Epithelial cell of esophagus (primary cell): Measurements from ENCODE around the gene SH2D3C.

ENCODE experiments used
- DNase-seq: peaks from one replicate; pipeline ENCODE4 v3.0.0; 2010; ENCODE audit warnings: low read depth
- H3K4me3 ChIP-seq: 2 replicates; pipeline ENCODE4 v1.5.1; 2011; ENCODE audit warnings: mild to moderate bottlenecking, low read length, control low read depth
- TF ChIP-seq, protein P1 (sequence below): IDR thresholded peaks from 2 replicates; pipeline ENCODE4 v1.5.1; 2011; ENCODE audit warnings: low read depth, mild to moderate bottlenecking, low read length, control low read depth, inconsistent platforms; ENCODE audit not compliant: insufficient read depth; ENCODE audit errors: missing control alignments

Gene SH2D3C

GRCh38 chr9:127712371-127712770 is 66.1 kb downstream of the SH2D3C start:
- TF ChIP-seq, protein P1, sequence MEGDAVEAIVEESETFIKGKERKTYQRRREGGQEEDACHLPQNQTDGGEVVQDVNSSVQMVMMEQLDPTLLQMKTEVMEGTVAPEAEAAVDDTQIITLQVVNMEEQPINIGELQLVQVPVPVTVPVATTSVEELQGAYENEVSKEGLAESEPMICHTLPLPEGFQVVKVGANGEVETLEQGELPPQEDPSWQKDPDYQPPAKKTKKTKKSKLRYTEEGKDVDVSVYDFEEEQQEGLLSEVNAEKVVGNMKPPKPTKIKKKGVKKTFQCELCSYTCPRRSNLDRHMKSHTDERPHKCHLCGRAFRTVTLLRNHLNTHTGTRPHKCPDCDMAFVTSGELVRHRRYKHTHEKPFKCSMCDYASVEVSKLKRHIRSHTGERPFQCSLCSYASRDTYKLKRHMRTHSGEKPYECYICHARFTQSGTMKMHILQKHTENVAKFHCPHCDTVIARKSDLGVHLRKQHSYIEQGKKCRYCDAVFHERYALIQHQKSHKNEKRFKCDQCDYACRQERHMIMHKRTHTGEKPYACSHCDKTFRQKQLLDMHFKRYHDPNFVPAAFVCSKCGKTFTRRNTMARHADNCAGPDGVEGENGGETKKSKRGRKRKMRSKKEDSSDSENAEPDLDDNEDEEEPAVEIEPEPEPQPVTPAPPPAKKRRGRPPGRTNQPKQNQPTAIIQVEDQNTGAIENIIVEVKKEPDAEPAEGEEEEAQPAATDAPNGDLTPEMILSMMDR: no peak
- no peak overlapping the region for H3K4me3 ChIP-seq
- DNase-seq: no peak

DNA sequence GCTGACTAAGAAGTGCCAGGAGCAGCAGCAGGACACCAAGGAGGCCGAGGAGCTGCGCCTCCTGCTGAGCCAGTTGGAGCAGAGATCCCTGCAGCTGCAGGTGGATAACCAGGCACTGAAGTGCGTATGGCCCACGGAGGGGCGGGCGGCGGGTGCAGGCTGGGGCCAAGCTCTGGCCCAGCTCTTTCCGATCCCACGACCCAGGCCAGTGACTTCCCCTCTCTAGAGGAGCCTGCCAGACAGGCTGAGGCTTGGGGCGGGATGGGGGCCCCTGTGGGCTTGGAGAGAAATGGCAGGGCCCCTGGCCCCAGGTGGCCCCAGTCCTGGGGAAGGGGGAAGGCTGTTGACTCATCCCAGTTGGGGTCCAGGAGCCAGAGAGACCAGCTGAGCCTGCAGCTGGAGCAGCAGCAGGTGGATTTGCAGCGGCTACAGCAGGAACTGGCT is 66.6 kb downstream of the SH2D3C start:
- no peak overlapping the region for H3K4me3 ChIP-seq
- DNase-seq: no peak
- TF ChIP-seq, protein P1: no peak

DNA sequence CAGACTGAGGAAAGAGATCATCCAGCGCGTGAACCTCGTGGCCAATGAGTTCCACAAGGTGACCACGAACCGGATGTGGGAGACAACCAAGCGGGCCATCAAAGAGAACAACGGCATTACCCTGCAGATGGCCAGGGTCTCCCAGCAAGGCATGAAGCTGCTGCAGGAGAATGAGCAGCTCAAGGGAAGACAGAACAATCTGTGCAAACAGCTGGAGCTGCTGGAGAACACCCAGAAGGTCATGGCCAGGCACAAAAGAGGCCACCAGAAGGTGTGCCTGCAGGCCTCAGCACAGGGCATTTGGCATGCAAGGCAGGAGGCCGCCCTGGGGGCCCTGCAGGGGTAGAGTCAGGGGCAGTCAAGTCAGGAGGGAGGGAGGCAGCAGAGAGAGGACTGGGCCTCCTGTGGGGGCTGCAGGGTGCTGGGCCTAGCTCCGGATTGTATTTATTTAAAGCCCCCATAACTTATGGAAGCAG is 67.2 kb downstream of the SH2D3C start:
- TF ChIP-seq, protein P1: no peak
- DNase-seq: no peak
- H3K4me3 ChIP-seq: no peak overlapping the region

DNA sequence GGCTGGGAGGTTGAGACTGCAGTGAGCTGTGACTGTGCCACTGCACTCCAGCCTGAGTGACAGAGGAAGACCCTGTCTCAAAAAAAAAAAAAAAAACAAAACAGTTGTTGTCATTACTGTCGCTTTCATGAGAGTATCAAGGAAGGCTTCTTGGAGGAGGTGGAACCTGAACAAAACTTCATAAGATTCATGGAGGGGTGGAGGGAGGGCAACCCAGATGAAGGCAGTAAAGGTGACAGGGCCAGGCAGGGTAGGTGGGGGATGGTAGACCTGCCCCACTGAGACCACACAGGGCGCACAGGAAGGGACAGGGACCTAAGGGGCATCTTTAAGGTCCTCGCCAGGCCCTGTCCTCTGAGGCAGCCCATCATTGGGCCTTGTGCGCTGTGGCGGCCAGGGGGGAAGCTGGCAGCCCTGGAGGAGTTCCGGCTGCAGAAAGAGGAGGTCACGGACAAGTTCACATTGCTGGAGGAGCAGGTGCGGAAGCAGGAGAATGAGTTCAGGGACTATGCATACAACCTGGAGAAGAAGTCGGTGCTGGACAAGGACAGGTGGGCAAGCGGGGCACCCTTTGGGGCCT is 68.2 kb downstream of the SH2D3C start:
- DNase-seq: no peak
- TF ChIP-seq, protein P1: no peak
- H3K4me3 ChIP-seq: no peak overlapping the region

DNA sequence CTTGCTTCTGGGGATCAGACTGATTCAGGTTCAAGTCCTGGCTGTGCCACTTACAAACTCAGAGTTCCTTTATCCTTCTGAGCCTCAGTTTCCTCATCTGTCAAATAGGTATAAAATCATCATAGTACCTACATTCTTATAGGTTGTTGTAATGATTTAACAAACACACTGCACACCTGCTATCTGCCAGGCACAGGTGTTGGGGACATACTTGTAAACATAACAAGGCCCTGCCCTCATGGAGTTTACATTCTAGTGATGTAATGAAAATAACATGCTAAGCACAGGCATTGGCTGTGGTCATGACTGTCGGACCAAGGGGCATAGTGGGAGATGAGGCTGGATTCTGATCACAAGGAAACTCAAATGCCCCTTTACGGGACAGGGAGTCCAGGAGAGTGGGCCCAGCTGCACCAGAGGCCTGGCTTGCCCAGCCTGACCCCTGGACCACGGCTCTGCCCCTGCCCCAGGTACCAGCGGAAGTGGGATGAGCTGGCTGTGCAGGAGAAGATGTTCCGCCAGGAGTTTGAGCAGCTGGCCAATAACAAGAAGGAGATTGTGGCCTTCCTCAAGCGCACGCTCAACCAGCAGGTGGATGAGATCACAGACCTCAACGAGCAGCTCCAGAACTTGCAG is 69.4 kb downstream of the SH2D3C start:
- H3K4me3 ChIP-seq: no peak overlapping the region
- TF ChIP-seq, protein P1: no peak
- DNase-seq: no peak

- no peak overlapping the region for H3K4me3 ChIP-seq
- peak; percentile 32 for DNase-seq
- TF ChIP-seq, protein P1: peak; percentile 16
Measured at GRCh38 chr9:127707766-127708165, 70.7 kb downstream of the SH2D3C start.
